K562 (cell line): ENCODE data around the gene MAP7D1. TPM values are rescaled to one million over a fixed set of nuclear protein-coding genes. Genes with fewer than 3 reads are reported as not detected.

Source experiments
- ATAC-seq: fragments of 200-7000 bp; cut with Tn5 transposase; 3 replicates; pipeline ENCODE4 v1.9.1; 2020; ENCODE audit warnings: moderate library complexity
- BruUV-seq: library from RNA; stranded (reverse); fragments of 400-500 nt; replicated peaks from 2 replicates; lab custom pipeline; 2021; lab: Mats Ljungman, UMichigan
- CTCF ChIA-PET: fragments of 300-600 bp; formaldehyde crosslinking; extraction: SDS; loops from one replicate; lab custom pipeline; 2021; ENCODE audit warnings: low intra/inter-chr PET ratio; lab: Yijun Ruan, JAX
- POLR2A ChIA-PET: fragments of 300-600, 350-650 bp; sonication (Branson Sonifier 250); formaldehyde crosslinking; extraction: SDS; loops from one replicate; lab custom pipeline; 2021; ENCODE audit warnings: antibody characterized with exemption, inconsistent platforms; lab: Yijun Ruan, JAX
- DNase-seq, 4 experiments: peaks; one replicate each; pipeline versions ENCODE4 v3.0.0 to v3.0.0-alpha.2; 2011 to 2018; ENCODE audit warnings: low spot score in 3 of 4, mixed read lengths in 3 of 4; ENCODE audit errors: extremely low read depth in 1 of 4
- FAIRE-seq: peaks from 2 replicates; lab custom pipeline; 2011; peaks lifted over from hg19 to GRCh38; lab: Jason Lieb, UNC
- H2AFZ ChIP-seq: 2 replicates; pipeline ENCODE4 v1.6.0; 2011; ENCODE audit warnings: low read depth, low read length, control low read depth, inconsistent platforms
- H3K27ac ChIP-seq: fragments of 200-600 bp; 3 replicates; pipeline ENCODE4 v1.8.0; 2011; ENCODE audit warnings: low read depth, mild to moderate bottlenecking, control low read depth, inconsistent platforms, low read length, moderate library complexity, mixed read lengths; ENCODE audit errors: extremely low read depth
- H3K27me3 ChIP-seq, 2 experiments: fragments of 300-600 bp in 1 of 2; 2 replicates in 1 of 2; 3 replicates in 1 of 2; pipeline versions ENCODE4 v1.6.0 to v1.8.0; 2011; ENCODE audit warnings: inconsistent platforms in 2 of 2, low read length in 2 of 2, mild to moderate bottlenecking in 1 of 2, mixed read lengths in 1 of 2, moderate library complexity in 1 of 2; ENCODE audit not compliant: control insufficient read depth in 2 of 2, insufficient read depth in 2 of 2
- H3K36me3 ChIP-seq: fragments of 300-600 bp; 3 replicates; pipeline ENCODE4 v1.8.0; 2011; ENCODE audit warnings: mild to moderate bottlenecking, low read length, inconsistent platforms; ENCODE audit not compliant: control insufficient read depth, insufficient read depth
- H3K4me1 ChIP-seq, 2 experiments: fragments of 200-600 bp in 1 of 2; replicated peaks in 1 of 2; 2 replicates in 1 of 2; 3 replicates in 1 of 2; pipeline versions ENCODE4 v1.5.1 to v1.8.0; 2011; ENCODE audit warnings: inconsistent platforms in 2 of 2, low read length in 2 of 2, mild to moderate bottlenecking in 1 of 2, mixed read lengths in 1 of 2, moderate library complexity in 1 of 2; ENCODE audit not compliant: control insufficient read depth in 2 of 2, insufficient read depth in 2 of 2
- H3K4me2 ChIP-seq: 2 replicates; pipeline ENCODE4 v1.6.1; 2011; ENCODE audit warnings: low read length, control low read depth, inconsistent platforms, mixed read lengths; ENCODE audit not compliant: insufficient read depth
- H3K4me3 ChIP-seq: fragments of 200-600 bp; sonication (generic), shearing (Covaris generic); 2 replicates; pipeline ENCODE4 v1.5.1; 2016; ENCODE audit warnings: control low read depth, inconsistent platforms
- H3K79me2 ChIP-seq: fragments of 200-600 bp; 3 replicates; pipeline ENCODE4 v1.8.0; 2011; ENCODE audit warnings: low read length, inconsistent platforms; ENCODE audit not compliant: control insufficient read depth, insufficient read depth
- H3K9ac ChIP-seq, 2 experiments: 2 replicates each; pipeline versions ENCODE4 v1.6.0 to v1.6.1; 2011; ENCODE audit warnings: low read depth in 2 of 2, low read length in 2 of 2, control low read depth in 1 of 2, inconsistent platforms in 1 of 2, mild to moderate bottlenecking in 1 of 2, mixed read lengths in 1 of 2; ENCODE audit not compliant: insufficient read depth in 1 of 2
- H3K9me1 ChIP-seq: one replicate; pipeline ENCODE4 v1.6.0; 2011; ENCODE audit warnings: inconsistent platforms, mild to moderate bottlenecking, low read length, moderate library complexity; ENCODE audit not compliant: control insufficient read depth, insufficient read depth
- H3K9me3 ChIP-seq: replicated peaks from 2 replicates; pipeline ENCODE4 v1.5.1; 2011; ENCODE audit warnings: low read depth, low read length, inconsistent platforms; ENCODE audit not compliant: control insufficient read depth, insufficient read depth
- H4K20me1 ChIP-seq: replicated peaks from 2 replicates; pipeline ENCODE4 v1.6.1; 2011; ENCODE audit warnings: low read length, inconsistent platforms, mixed read lengths; ENCODE audit not compliant: control insufficient read depth, insufficient read depth
- EP400 ChIP-seq: fragments of 450-650 bp; IDR thresholded peaks from 2 replicates; pipeline ENCODE4 v1.6.1; 2017; ENCODE audit warnings: antibody characterized with exemption, mild to moderate bottlenecking, moderate library complexity
- FOXM1 ChIP-seq, 2 experiments: fragments of 450-650 bp in 1 of 2; sonication (generic) in 1 of 2; formaldehyde crosslinking in 1 of 2; IDR thresholded peaks; 2 replicates each; pipeline versions ENCODE4 v1.6.1 to v1.9.0; 2017 to 2022; ENCODE audit warnings: low read depth in 2 of 2, mild to moderate bottlenecking in 2 of 2, missing genetic modification reagents in 1 of 2, moderate library complexity in 1 of 2
- HCFC1 ChIP-seq: IDR thresholded peaks from 2 replicates; pipeline ENCODE4 v1.6.1; 2012; ENCODE audit warnings: low read depth, low read length, improper control_type of control experiment
- IFI16 ChIP-seq: fragments of 250-450 bp; sonication (Bioruptor Pico); IDR thresholded peaks from 2 replicates; pipeline ENCODE4 v2.1.2; 2022; ENCODE audit warnings: mild to moderate bottlenecking, inconsistent platforms
- NR2C2 ChIP-seq, 2 experiments: fragments of 200-800 bp in 1 of 2; sonication (Bioruptor generic) in 1 of 2; sonication (generic) in 1 of 2; formaldehyde crosslinking in 1 of 2; IDR thresholded peaks; 2 replicates each; pipeline versions ENCODE4 v1.6.1 to v1.8.0; 2016 to 2022; ENCODE audit warnings: mild to moderate bottlenecking in 1 of 2, missing compliant biosample characterization in 1 of 2, missing genetic modification characterization in 1 of 2, missing genetic modification reagents in 1 of 2
- SAP30 ChIP-seq: fragments of 200-600 bp; sonication (generic); IDR thresholded peaks from 2 replicates; pipeline ENCODE4 v1.6.1; 2012; ENCODE audit warnings: borderline replicate concordance, low read depth, mild to moderate bottlenecking, moderate library complexity, low read length, control low read depth, inconsistent platforms; ENCODE audit not compliant: insufficient read depth, poor library complexity, severe bottlenecking
- SPI1 ChIP-seq: IDR thresholded peaks from 2 replicates; pipeline ENCODE4 v1.6.1; 2011; ENCODE audit warnings: low read depth, low read length, control low read depth, borderline replicate concordance
- TBL1XR1 ChIP-seq, 2 experiments: IDR thresholded peaks; 2 replicates each; pipeline ENCODE4 v1.6.1; 2012; ENCODE audit warnings: improper control_type of control experiment in 2 of 2, low read length in 2 of 2, mild to moderate bottlenecking in 1 of 2
- ZNF507 ChIP-seq: conservative IDR thresholded peaks from 2 replicates; pipeline ENCODE4 v1.6.1; 2017; ENCODE audit warnings: missing genetic modification characterization, missing compliant biosample characterization
- WGBS: fragments of 100-300 bp; shearing (Covaris generic); methylation state at CpG from one replicate; pipeline ENCODE4 v1.1.6; 2016; ENCODE audit warnings: low coverage, mixed read lengths; ENCODE audit not compliant: insufficient coverage; ENCODE audit errors: missing lambda C conversion rate; 5-methylcytosine and 5-hydroxymethylcytosine counted together
- in situ Hi-C: fragments of 300-500 bp; cut with MboI; formaldehyde crosslinking; loops from 4 replicates; pipeline ENCODE4 v1.15.0; 2018; ENCODE audit warnings: inconsistent platforms, mixed read lengths
- intact Hi-C: fragments of 100-400 bp; cut with micrococcal nuclease; formaldehyde crosslinking; loops from 2 replicates; pipeline ENCODE4 v1.14.2; 2022
- polyA plus RNA-seq, 8 experiments: library from polyadenylated mRNA; depleted of rRNA in 4 of 8; stranded (reverse) in 5 of 8; unstranded in 3 of 8; fragments of >200 nt; fragmentation: Nextera tagmentation in 2 of 8; fragmentation: Illumina TruSeq in 1 of 8; extraction: Ambion mirVana in 2 of 8; extraction: Trizol in 1 of 8; gene quantifications; 2 replicates each; pipeline versions ENCODE4 v1.2.1 to v1.2.3, GENCODE V29; 2011 to 2014; ENCODE audit warnings: inconsistent platforms in 1 of 8, missing spikeins in 1 of 8
- total RNA-seq, 7 experiments: library from RNA; depleted of rRNA in 6 of 7; stranded (reverse); fragments of >200 nt in 6 of 7; fragmentation: Illumina TruSeq in 2 of 7; extraction: Trizol in 2 of 7; gene quantifications; 2 replicates each; pipeline versions ENCODE4 v1.2.1 to v1.2.3, GENCODE V29; 2011 to 2021; ENCODE audit warnings: low replicate concordance in 1 of 7
- TF ChIP-seq, protein P1 (sequence below): sonication (generic); formaldehyde crosslinking; IDR thresholded peaks from 2 replicates; pipeline ENCODE4 v1.8.0; 2022; ENCODE audit warnings: mild to moderate bottlenecking, missing genetic modification reagents
- TF ChIP-seq, protein P2 (sequence below): sonication (generic); formaldehyde crosslinking; IDR thresholded peaks from 2 replicates; pipeline ENCODE4 v1.8.0; 2022; ENCODE audit warnings: missing genetic modification reagents, mild to moderate bottlenecking, moderate library complexity, borderline replicate concordance
- TF ChIP-seq, protein P3 (sequence below): fragments of 450-650 bp; conservative IDR thresholded peaks from 2 replicates; pipeline ENCODE4 v1.6.1; 2016; ENCODE audit warnings: missing genetic modification characterization, low read depth, mild to moderate bottlenecking, missing compliant biosample characterization, moderate library complexity

Gene MAP7D1
- total and polyA plus RNA-seq, 9 of the 15 experiments (the other 6 are each of a cell fraction or from before 2014, with no cell fraction given), result 3.6 to 108 (median 34.5) TPM

DNA sequence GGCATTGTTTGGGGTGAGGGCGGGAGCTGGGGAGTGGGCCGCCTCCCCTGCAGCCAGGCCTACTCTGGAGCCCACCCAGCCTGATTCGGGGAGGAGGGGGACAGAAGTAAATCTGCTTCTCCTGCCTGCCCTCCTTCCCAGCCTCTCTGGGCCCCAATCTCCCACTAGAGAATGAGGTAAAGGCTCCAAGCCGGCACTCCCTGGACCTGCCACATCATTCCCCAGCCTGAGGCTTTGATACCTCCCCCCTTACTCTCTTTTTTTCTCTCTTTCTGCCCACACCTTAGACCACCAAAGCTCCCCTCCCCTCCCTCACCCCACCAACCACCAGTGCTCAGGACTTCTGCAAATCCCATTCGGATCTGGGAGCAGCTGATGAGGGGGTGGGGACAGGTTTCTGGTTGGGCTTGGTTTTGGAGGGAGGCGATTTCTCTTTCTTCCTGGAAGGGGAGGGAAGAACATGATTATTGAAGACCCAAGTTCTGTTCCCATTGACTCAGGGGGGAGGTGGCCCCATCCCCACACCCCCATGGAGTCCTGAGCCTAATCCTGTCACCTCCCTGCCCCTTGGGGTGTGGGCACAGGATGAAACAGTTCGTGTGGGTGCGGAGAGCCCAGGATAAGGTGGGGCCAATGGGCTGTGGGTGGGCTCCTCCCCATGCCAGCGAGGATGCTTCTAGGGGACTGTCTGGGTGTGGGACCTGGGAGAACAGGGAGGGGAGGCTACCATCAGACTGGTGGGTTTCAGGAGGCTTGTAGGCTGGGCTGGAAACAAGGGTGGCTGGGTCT lies 1.3 kb downstream of the MAP7D1 start:
- CTCF ChIA-PET, result interaction anchor here (0.9 kb wide), 1 partner anchor 31 kb away, joined by 3 read pairs; no protein-coding TSS in a partner anchor
- H3K9ac ChIP-seq, result peak overlapping the region; percentile 81 to 86
- peaks cover 51 to 66% of the 10 kb centered on the region in 2 experiments for H3K4me1 ChIP-seq
- TF ChIP-seq SPI1 (peak; percentile 44; the same call in 1 of the 2 replicates), HCFC1 (no peak), FOXM1 (IDR thresholded peaks at IDR 0.05; ENCODE audit: low read depth) (no peak), FOXM1 (CRISPR knock-in tag; IDR thresholded peaks at IDR 0.05; ENCODE audit: low read depth) (0 out of 2 replicates have a peak, but pooled peaks have one; percentile 31), EP400 (0 out of 2 replicates have a peak, but pooled peaks have one; percentile 10), ZNF507 (tag) (no peak), IFI16 (CRISPR knock-in tag) (no peak), TBL1XR1 (IDR thresholded peaks at IDR 0.05; ENCODE audit: low read length in 2 of 2) (no peak), NR2C2 (CRISPR knock-in tag; IDR thresholded peaks at IDR 0.05) (0 out of 2 replicates have a peak, but pooled peaks have one; percentile 2), NR2C2 (tag; IDR thresholded peaks at IDR 0.05) (no peak), SAP30 (peak; percentile 39)
- TF ChIP-seq, protein P1, sequence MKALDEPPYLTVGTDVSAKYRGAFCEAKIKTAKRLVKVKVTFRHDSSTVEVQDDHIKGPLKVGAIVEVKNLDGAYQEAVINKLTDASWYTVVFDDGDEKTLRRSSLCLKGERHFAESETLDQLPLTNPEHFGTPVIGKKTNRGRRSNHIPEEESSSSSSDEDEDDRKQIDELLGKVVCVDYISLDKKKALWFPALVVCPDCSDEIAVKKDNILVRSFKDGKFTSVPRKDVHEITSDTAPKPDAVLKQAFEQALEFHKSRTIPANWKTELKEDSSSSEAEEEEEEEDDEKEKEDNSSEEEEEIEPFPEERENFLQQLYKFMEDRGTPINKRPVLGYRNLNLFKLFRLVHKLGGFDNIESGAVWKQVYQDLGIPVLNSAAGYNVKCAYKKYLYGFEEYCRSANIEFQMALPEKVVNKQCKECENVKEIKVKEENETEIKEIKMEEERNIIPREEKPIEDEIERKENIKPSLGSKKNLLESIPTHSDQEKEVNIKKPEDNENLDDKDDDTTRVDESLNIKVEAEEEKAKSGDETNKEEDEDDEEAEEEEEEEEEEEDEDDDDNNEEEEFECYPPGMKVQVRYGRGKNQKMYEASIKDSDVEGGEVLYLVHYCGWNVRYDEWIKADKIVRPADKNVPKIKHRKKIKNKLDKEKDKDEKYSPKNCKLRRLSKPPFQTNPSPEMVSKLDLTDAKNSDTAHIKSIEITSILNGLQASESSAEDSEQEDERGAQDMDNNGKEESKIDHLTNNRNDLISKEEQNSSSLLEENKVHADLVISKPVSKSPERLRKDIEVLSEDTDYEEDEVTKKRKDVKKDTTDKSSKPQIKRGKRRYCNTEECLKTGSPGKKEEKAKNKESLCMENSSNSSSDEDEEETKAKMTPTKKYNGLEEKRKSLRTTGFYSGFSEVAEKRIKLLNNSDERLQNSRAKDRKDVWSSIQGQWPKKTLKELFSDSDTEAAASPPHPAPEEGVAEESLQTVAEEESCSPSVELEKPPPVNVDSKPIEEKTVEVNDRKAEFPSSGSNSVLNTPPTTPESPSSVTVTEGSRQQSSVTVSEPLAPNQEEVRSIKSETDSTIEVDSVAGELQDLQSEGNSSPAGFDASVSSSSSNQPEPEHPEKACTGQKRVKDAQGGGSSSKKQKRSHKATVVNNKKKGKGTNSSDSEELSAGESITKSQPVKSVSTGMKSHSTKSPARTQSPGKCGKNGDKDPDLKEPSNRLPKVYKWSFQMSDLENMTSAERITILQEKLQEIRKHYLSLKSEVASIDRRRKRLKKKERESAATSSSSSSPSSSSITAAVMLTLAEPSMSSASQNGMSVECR (CRISPR knock-in tag), result peak; percentile 8; the same call in 1 of the 2 replicates
- TF ChIP-seq, protein P2, sequence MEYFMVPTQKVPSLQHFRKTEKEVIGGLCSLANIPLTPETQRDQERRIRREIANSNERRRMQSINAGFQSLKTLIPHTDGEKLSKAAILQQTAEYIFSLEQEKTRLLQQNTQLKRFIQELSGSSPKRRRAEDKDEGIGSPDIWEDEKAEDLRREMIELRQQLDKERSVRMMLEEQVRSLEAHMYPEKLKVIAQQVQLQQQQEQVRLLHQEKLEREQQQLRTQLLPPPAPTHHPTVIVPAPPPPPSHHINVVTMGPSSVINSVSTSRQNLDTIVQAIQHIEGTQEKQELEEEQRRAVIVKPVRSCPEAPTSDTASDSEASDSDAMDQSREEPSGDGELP, result peak; percentile 8; the same call in 1 of the 2 replicates
- TF ChIP-seq, protein P3, sequence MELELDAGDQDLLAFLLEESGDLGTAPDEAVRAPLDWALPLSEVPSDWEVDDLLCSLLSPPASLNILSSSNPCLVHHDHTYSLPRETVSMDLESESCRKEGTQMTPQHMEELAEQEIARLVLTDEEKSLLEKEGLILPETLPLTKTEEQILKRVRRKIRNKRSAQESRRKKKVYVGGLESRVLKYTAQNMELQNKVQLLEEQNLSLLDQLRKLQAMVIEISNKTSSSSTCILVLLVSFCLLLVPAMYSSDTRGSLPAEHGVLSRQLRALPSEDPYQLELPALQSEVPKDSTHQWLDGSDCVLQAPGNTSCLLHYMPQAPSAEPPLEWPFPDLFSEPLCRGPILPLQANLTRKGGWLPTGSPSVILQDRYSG (tag), result no peak

More for the DNA sequence above, 1.3 kb downstream of the MAP7D1 start:
- WGBS, result 21% methylated on average over 7 of the region's 9 CpGs
- intact Hi-C loops (no loop called here), in situ Hi-C loops (no loop called here)
- DNase-seq (peak in 2 of 4 experiments; percentile 30 to 46), ATAC-seq (peak; percentile 4), FAIRE-seq (no peak)
- Histone ChIP-seq H3K4me2 (peak overlapping the region; percentile 87), H4K20me1 (0 out of 2 replicates have a peak, but pooled peaks cover 3% of the 10 kb centered on the region), H3K27ac (peak overlapping the region; percentile 84; the same call in 2 of the 3 replicates), H3K9me3 (no peaks in the 10 kb centered on the region), H3K9me1 (peaks cover 4% of the 10 kb centered on the region), H3K79me2 (peaks cover 66% of the 10 kb centered on the region), H3K27me3 (no peaks in the 10 kb centered on the region), H2AFZ (no peak overlapping the region), H3K4me3 (peak overlapping the region; percentile 92), H3K36me3 (peaks cover 30% of the 10 kb centered on the region)
- POLR2A ChIA-PET, result interaction anchor here (0.7 to 1.5 kb wide), 3 partner anchors 8 to 98 kb away, joined by 4 to 5 read pairs (median 5); no protein-coding TSS in a partner anchor
- BruUV-seq, result no TSS peak
